Measurements from ENCODE around the gene RAB17. TPM values are rescaled to one million over a fixed set of nuclear protein-coding genes. Genes with fewer than 3 reads are reported as not detected.

The RAB17 gene
- total RNA-seq, 1 donor from 2014 or later, result 60.1 TPM

GRCh38 chr2:237536617-237537016 is 53.9 kb downstream of the RAB17 start:
- Histone ChIP-seq H3K27ac (no peak overlapping the region), H3K36me3 (peaks cover 65% of the 10 kb centered on the region), H3K4me1 (peaks cover 21% of the 10 kb centered on the region), H3K9me3 (no peaks in the 10 kb centered on the region), H3K4me3 (no peak overlapping the region), H3K27me3 (ENCODE audit: low read depth) (no peaks in the 10 kb centered on the region)
- TF ChIP-seq CTCF (IDR thresholded peaks at IDR 0.05), result no peak
- DNase-seq (no peak), ATAC-seq (no peak)
- intact Hi-C loops (cut with DNase I), result no loop called here

- peaks cover 61% of the 10 kb centered on the region for H3K36me3 ChIP-seq
- TF ChIP-seq CTCF (IDR thresholded peaks at IDR 0.05), result no peak
- DNase-seq (no peak), ATAC-seq (no peak)
- no peak overlapping the region for H3K4me3 ChIP-seq
- no peaks in the 10 kb centered on the region for H3K27me3 ChIP-seq (ENCODE audit: low read depth)
- intact Hi-C loops (cut with DNase I), result no loop called here
- no peaks in the 10 kb centered on the region for H3K9me3 ChIP-seq
- peaks cover 17% of the 10 kb centered on the region for H3K4me1 ChIP-seq
- no peak overlapping the region for H3K27ac ChIP-seq
Measured at GRCh38 chr2:237536083-237536415, 54.5 kb downstream of the RAB17 start.

- Histone ChIP-seq H3K27me3 (ENCODE audit: low read depth) (no peaks in the 10 kb centered on the region), H3K27ac (no peak overlapping the region), H3K9me3 (no peaks in the 10 kb centered on the region), H3K36me3 (peaks cover 61% of the 10 kb centered on the region), H3K4me1 (peaks cover 12% of the 10 kb centered on the region), H3K4me3 (no peak overlapping the region)
- intact Hi-C loops (cut with DNase I), result no loop called here
- no peak for TF ChIP-seq CTCF (IDR thresholded peaks at IDR 0.05)
- ATAC-seq, result no peak
- DNase-seq, result no peak
Measured at GRCh38 chr2:237535385-237536082, 55.0 kb downstream of the RAB17 start.

- intact Hi-C loops (cut with DNase I), result no loop called here
- no peak for TF ChIP-seq CTCF (IDR thresholded peaks at IDR 0.05)
- Histone ChIP-seq H3K4me1 (peaks cover under 1% of the 10 kb centered on the region), H3K9me3 (no peaks in the 10 kb centered on the region), H3K4me3 (no peak overlapping the region), H3K36me3 (peaks cover 62% of the 10 kb centered on the region), H3K27me3 (ENCODE audit: low read depth) (no peaks in the 10 kb centered on the region), H3K27ac (no peak overlapping the region)
- no peak for ATAC-seq
- no peak for DNase-seq
Measured at GRCh38 chr2:237534380-237534779, 56.2 kb downstream of the RAB17 start.

GRCh38 chr2:237533668-237534161 is 56.8 kb downstream of the RAB17 start:
- H3K4me3 ChIP-seq, result no peak overlapping the region
- no peak for TF ChIP-seq CTCF (IDR thresholded peaks at IDR 0.05)
- DNase-seq, result no peak
- no peak overlapping the region for H3K27ac ChIP-seq
- no peaks in the 10 kb centered on the region for H3K27me3 ChIP-seq (ENCODE audit: low read depth)
- no peaks in the 10 kb centered on the region for H3K9me3 ChIP-seq
- no peak for ATAC-seq
- H3K4me1 ChIP-seq, result no peaks in the 10 kb centered on the region
- H3K36me3 ChIP-seq, result peaks cover 62% of the 10 kb centered on the region
- intact Hi-C loops (cut with DNase I), result no loop called here

All from lower lobe of right lung (tissue), 2 donors.